ENCODE results near the gene PPP1R15A. TPM values are rescaled to one million over a fixed set of nuclear protein-coding genes. Genes with fewer than 3 reads are reported as not detected.

PPP1R15A gene
- total RNA-seq = 10 to 100 TPM; 19.3 to 41.6 (median 33.3) TPM

- 0% methylated on average over 16 to 19 of the region's 53 CpGs for WGBS, 2 donors
- H3K27me3 ChIP-seq = no peaks in the 10 kb centered on the region
- TF ChIP-seq CTCF (IDR thresholded peaks at IDR 0.05) (peak in 5 of 6 experiments; percentile 13 to 57 (median 46)), POLR2A (IDR thresholded peaks at IDR 0.05) (peak; percentile 60 to 100 (median 92))
- H3K36me3 ChIP-seq = peaks cover 15 to 43% (median 17%) of the 10 kb centered on the region in 3 donors
- H3K27ac ChIP-seq = peak within 1 kb of the TSS; percentile 99 to 100 (median 100)
- peak; percentile 78 for DNase-seq
- peaks cover 38 to 70% (median 48%) of the 10 kb centered on the region in 3 donors for H3K4me1 ChIP-seq
- no peaks in the 10 kb centered on the region for H3K9me3 ChIP-seq
- peak within 1 kb of the TSS; percentile 84 to 100 (median 98) for H3K4me3 ChIP-seq
- intact Hi-C loops (cut with DNase I) = no loop called here
Measured at GRCh38 chr19:48872182-48872883, at the start of gene PPP1R15A. PPP1R15A (plus strand) TSS chr19:48872421; CDS start chr19:48873234, 813 bp downstream.

- Histone ChIP-seq H3K4me1 (peaks cover 0 to 32% (median 19%) of the 10 kb centered on the region in 3 donors), H3K27ac (no peak overlapping the region), H3K36me3 (no peaks in the 10 kb centered on the region), H3K9me3 (no peaks in the 10 kb centered on the region), H3K27me3 (no peaks in the 10 kb centered on the region), H3K4me3 (no peak overlapping the region)
- TF ChIP-seq CTCF (IDR thresholded peaks at IDR 0.05) = no peak
- no peak for TF ChIP-seq POLR2A (IDR thresholded peaks at IDR 0.05)
- DNase-seq = no peak
- intact Hi-C loops (cut with DNase I) = no loop called here
- WGBS, 2 donors = 93 to 94% methylated on average over 2 of the region's 2 CpGs
Measured at GRCh38 chr19:48822514-48822913, 49.7 kb upstream of the PPP1R15A start.

- WGBS, 2 donors = 59 to 68% methylated on average over 2 to 7 of the region's 8 CpGs
- Histone ChIP-seq H3K36me3 (peaks cover 0 to 14% (median 0%) of the 10 kb centered on the region in 3 donors), H3K4me1 (peaks cover 0 to 10% (median 0%) of the 10 kb centered on the region in 3 donors), H3K4me3 (no peak overlapping the region), H3K27me3 (no peaks in the 10 kb centered on the region), H3K27ac (no peak overlapping the region), H3K9me3 (no peaks in the 10 kb centered on the region)
- intact Hi-C loops (cut with DNase I) = no loop called here
- TF ChIP-seq CTCF (IDR thresholded peaks at IDR 0.05) = peak in 2 of 6 experiments; percentile 19 to 20
- TF ChIP-seq POLR2A (IDR thresholded peaks at IDR 0.05) = no peak
- DNase-seq = no peak
Measured at GRCh38 chr19:48826606-48827020, 45.6 kb upstream of the PPP1R15A start.

GRCh38 chr19:48830088-48830487 lies 42.1 kb upstream of the PPP1R15A start:
- no peak for DNase-seq
- Histone ChIP-seq H3K27me3 (no peaks in the 10 kb centered on the region), H3K36me3 (peaks cover 0 to 35% (median 0%) of the 10 kb centered on the region in 3 donors), H3K9me3 (no peaks in the 10 kb centered on the region), H3K4me1 (peaks cover 0 to 4% (median 0%) of the 10 kb centered on the region in 3 donors), H3K4me3 (no peak overlapping the region), H3K27ac (no peak overlapping the region)
- 89 to 95% methylated on average over 9 of the region's 9 CpGs for WGBS, 2 donors
- TF ChIP-seq CTCF (IDR thresholded peaks at IDR 0.05) = no peak
- no peak for TF ChIP-seq POLR2A (IDR thresholded peaks at IDR 0.05)
- intact Hi-C loops (cut with DNase I) = no loop called here

- no peak overlapping the region for H3K27ac ChIP-seq
- peaks cover 0 to 9% (median 0%) of the 10 kb centered on the region in 3 donors for H3K4me1 ChIP-seq
- no peaks in the 10 kb centered on the region for H3K27me3 ChIP-seq
- peaks cover 0 to 35% (median 0%) of the 10 kb centered on the region in 3 donors for H3K36me3 ChIP-seq
- intact Hi-C loops (cut with DNase I) = no loop called here
- H3K4me3 ChIP-seq = no peak overlapping the region
- 91 to 96% methylated on average over 3 to 4 of the region's 4 CpGs for WGBS, 2 donors
- TF ChIP-seq CTCF (IDR thresholded peaks at IDR 0.05) (no peak), POLR2A (IDR thresholded peaks at IDR 0.05) (no peak)
- DNase-seq = no peak
- H3K9me3 ChIP-seq = no peaks in the 10 kb centered on the region
Measured at GRCh38 chr19:48830965-48831364, 41.3 kb upstream of the PPP1R15A start.
